ENCODE data around the gene GGT6.
"Not testable (repeated sequence)": the region's sequence is repeated elsewhere in the genome, so short reads cannot be mapped to it uniquely, and the experiment has no call there.

DNA sequence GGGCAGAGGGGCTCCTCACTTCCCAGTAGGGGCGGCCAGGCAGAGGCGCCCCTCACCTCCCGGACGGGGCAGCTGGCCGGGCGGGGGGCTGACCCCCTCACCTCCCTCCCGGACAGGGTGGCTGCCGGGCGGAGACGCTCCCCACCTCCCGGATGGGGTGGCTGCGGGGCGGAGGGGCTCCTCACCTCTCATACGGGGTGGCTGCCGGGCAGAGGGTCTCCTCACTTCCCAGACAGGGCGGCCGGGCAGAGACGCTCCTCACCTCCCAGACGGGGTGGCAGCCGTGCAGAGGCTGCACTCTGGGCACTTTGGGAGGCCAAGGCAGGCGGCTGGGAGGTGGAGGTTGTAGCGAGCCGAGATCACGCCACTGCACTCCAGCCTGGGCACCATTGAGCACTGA is 18.0 kb upstream of the GGT6 start:
- TF ChIP-seq, protein P1, sequence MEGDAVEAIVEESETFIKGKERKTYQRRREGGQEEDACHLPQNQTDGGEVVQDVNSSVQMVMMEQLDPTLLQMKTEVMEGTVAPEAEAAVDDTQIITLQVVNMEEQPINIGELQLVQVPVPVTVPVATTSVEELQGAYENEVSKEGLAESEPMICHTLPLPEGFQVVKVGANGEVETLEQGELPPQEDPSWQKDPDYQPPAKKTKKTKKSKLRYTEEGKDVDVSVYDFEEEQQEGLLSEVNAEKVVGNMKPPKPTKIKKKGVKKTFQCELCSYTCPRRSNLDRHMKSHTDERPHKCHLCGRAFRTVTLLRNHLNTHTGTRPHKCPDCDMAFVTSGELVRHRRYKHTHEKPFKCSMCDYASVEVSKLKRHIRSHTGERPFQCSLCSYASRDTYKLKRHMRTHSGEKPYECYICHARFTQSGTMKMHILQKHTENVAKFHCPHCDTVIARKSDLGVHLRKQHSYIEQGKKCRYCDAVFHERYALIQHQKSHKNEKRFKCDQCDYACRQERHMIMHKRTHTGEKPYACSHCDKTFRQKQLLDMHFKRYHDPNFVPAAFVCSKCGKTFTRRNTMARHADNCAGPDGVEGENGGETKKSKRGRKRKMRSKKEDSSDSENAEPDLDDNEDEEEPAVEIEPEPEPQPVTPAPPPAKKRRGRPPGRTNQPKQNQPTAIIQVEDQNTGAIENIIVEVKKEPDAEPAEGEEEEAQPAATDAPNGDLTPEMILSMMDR (IDR thresholded peaks at IDR 0.05) = not testable (repeated sequence)
- not testable (repeated sequence) for TF ChIP-seq EP300 (IDR thresholded peaks at IDR 0.05)
